Activated B cell treated with CpG ODN at 0.5 μM for 24 hours (primary cell): ENCODE results near the gene RABAC1. TPM values are rescaled to one million over a fixed set of nuclear protein-coding genes. Genes with fewer than 3 reads are reported as not detected.
A peak's percentile ranks its signal among the peaks of the same experiment; 100 is the strongest.

ENCODE experiments used
- ATAC-seq: fragments of 200-7000 bp; cut with Tn5 transposase; one replicate; pipeline ENCODE4 v1.10.0; 2021; ENCODE audit warnings: low read depth, mild to moderate bottlenecking, moderate library complexity
- CTCF ChIA-PET: fragments of 350-600 bp; sonication (Branson Sonifier 250); formaldehyde crosslinking; loops from one replicate; lab custom pipeline; 2021; ENCODE audit warnings: antibody characterized with exemption; lab: Charles Lee
- POLR2A ChIA-PET: fragments of 350-600 bp; sonication (Branson Sonifier 250); formaldehyde crosslinking; loops from one replicate; lab custom pipeline; 2021; ENCODE audit warnings: antibody characterized with exemption; lab: Charles Lee
- DNase-seq: peaks from one replicate; pipeline ENCODE4 v3.0.0; 2022
- H3K27ac Mint-ChIP-seq: one replicate; pipeline ENCODE4 v1.8.0; 2020; ENCODE audit warnings: mixed read lengths
- H3K27me3 Mint-ChIP-seq: one replicate; pipeline ENCODE4 v1.8.0; 2021; ENCODE audit warnings: mixed read lengths
- H3K36me3 Mint-ChIP-seq: one replicate; pipeline ENCODE4 v1.8.0; 2021; ENCODE audit warnings: low read depth, mixed read lengths
- H3K4me1 Mint-ChIP-seq: one replicate; pipeline ENCODE4 v1.8.0; 2021; ENCODE audit warnings: mixed read lengths
- H3K4me3 Mint-ChIP-seq: one replicate; pipeline ENCODE4 v1.8.0; 2020; ENCODE audit warnings: mild to moderate bottlenecking, mixed read lengths
- H3K9me3 Mint-ChIP-seq: one replicate; pipeline ENCODE4 v1.8.0; 2020; ENCODE audit warnings: mixed read lengths
- CTCF ChIP-seq: fragments of 200-600 bp; IDR thresholded peaks from one replicate; pipeline ENCODE4 v1.8.0; 2022; ENCODE audit warnings: antibody characterized with exemption, mild to moderate bottlenecking
- intact Hi-C: fragments of 100-400 bp; cut with micrococcal nuclease; formaldehyde crosslinking; loops from one replicate; pipeline ENCODE4 v1.15.1; 2024
- total RNA-seq: library from RNA; stranded (reverse); gene quantifications from 2 replicates; pipeline ENCODE4 v1.2.3, GENCODE V29; 2022

RABAC1 gene
- total RNA-seq, 1 donor from 2014 or later, result 102 TPM

- no peaks in the 10 kb centered on the region for H3K9me3 Mint-ChIP-seq
- POLR2A ChIA-PET, result interaction anchor here (1.0 to 2.6 kb wide), 4 partner anchors 53 to 78 kb away, joined by 6 to 15 read pairs (median 6); partner anchors contain the start of genes CD79A and RPS19
- no peak for ATAC-seq
- H3K27me3 Mint-ChIP-seq, result no peaks in the 10 kb centered on the region
- no peak for TF ChIP-seq CTCF
- no peaks in the 10 kb centered on the region for H3K36me3 Mint-ChIP-seq
- peak overlapping the region; percentile 41 for H3K27ac Mint-ChIP-seq
- CTCF ChIA-PET, result interaction anchor here (1.1 to 2.0 kb wide), 4 partner anchors 8 to 78 kb away, joined by 3 to 9 read pairs (median 4); no protein-coding TSS in a partner anchor
- no peak for DNase-seq
- intact Hi-C loops, result no loop called here
- H3K4me1 Mint-ChIP-seq, result peaks cover 59% of the 10 kb centered on the region
- peak overlapping the region; percentile 48 for H3K4me3 Mint-ChIP-seq
Observed at GRCh38 chr19:41937525-41938468, 21.3 kb downstream of the RABAC1 start.

- Mint-ChIP-seq H3K27me3 (no peaks in the 10 kb centered on the region), H3K36me3 (no peaks in the 10 kb centered on the region), H3K9me3 (no peaks in the 10 kb centered on the region), H3K4me1 (peaks cover 61% of the 10 kb centered on the region), H3K27ac (peak overlapping the region; percentile 24), H3K4me3 (no peak overlapping the region)
- DNase-seq (no peak), ATAC-seq (no peak)
- ChIA-PET POLR2A (interaction anchor here (0.5 to 2.6 kb wide), 6 partner anchors 8 to 96 kb away, joined by 6 to 15 read pairs (median 6); partner anchors contain the start of genes CD79A and RPS19), CTCF (interaction anchor here (0.6 to 2.0 kb wide), 4 partner anchors 9 to 72 kb away, joined by 3 to 9 read pairs (median 4); no protein-coding TSS in a partner anchor)
- intact Hi-C loops, result no loop called here
- TF ChIP-seq CTCF, result no peak
Observed at GRCh38 chr19:41936961-41937360, 22.2 kb downstream of the RABAC1 start.

GRCh38 chr19:41936416-41936850 is 22.7 kb downstream of the RABAC1 start:
- peaks cover 57% of the 10 kb centered on the region for H3K4me1 Mint-ChIP-seq
- intact Hi-C loops, result no loop called here
- H3K9me3 Mint-ChIP-seq, result no peaks in the 10 kb centered on the region
- no peak for TF ChIP-seq CTCF
- CTCF ChIA-PET, result interaction anchor here (0.6 to 2.0 kb wide), 3 partner anchors 11 to 72 kb away, joined by 3 to 9 read pairs (median 3); no protein-coding TSS in a partner anchor
- H3K4me3 Mint-ChIP-seq, result no peak overlapping the region
- H3K27ac Mint-ChIP-seq, result peak overlapping the region; percentile 0
- POLR2A ChIA-PET, result interaction anchor here (0.5 to 2.6 kb wide), 5 partner anchors 9 to 97 kb away, joined by 6 to 15 read pairs (median 7); partner anchors contain the start of gene RPS19
- ATAC-seq (no peak), DNase-seq (no peak)
- no peaks in the 10 kb centered on the region for H3K36me3 Mint-ChIP-seq
- no peaks in the 10 kb centered on the region for H3K27me3 Mint-ChIP-seq

GRCh38 chr19:41935760-41936415 is 23.2 kb downstream of the RABAC1 start:
- no peak for TF ChIP-seq CTCF
- DNase-seq (no peak), ATAC-seq (no peak)
- Mint-ChIP-seq H3K27ac (peak overlapping the region; percentile 0), H3K4me1 (peaks cover 57% of the 10 kb centered on the region), H3K27me3 (no peaks in the 10 kb centered on the region), H3K4me3 (no peak overlapping the region), H3K36me3 (no peaks in the 10 kb centered on the region), H3K9me3 (no peaks in the 10 kb centered on the region)
- ChIA-PET CTCF (interaction anchor here (2.2 kb wide), 1 partner anchor 62 kb away, joined by 11 read pairs; no protein-coding TSS in a partner anchor), POLR2A (interaction anchor here (1.2 to 2.6 kb wide), 4 partner anchors 9 to 63 kb away, joined by 3 to 15 read pairs (median 6); no protein-coding TSS in a partner anchor)
- intact Hi-C loops, result loop anchor here (1.0 to 2.0 kb wide), 3 partner anchors 15 to 63 kb away; no protein-coding TSS in a partner anchor
